GM21529 (cell line): ENCODE measurements around the gene YJU2.
"Not testable (repeated sequence)": the region's sequence is repeated elsewhere in the genome, so short reads cannot be mapped to it uniquely, and the experiment has no call there.

Experiments
- ATAC-seq: cut with Tn5 transposase; IDR thresholded peaks from one replicate; pipeline ENCODE4 v1.9.1; 2021; ENCODE audit not compliant: unreplicated experiment

Gene YJU2

GRCh38 chr19:4228765-4229178 is 18.1 kb upstream of the YJU2 start:
- no peak for ATAC-seq

DNA sequence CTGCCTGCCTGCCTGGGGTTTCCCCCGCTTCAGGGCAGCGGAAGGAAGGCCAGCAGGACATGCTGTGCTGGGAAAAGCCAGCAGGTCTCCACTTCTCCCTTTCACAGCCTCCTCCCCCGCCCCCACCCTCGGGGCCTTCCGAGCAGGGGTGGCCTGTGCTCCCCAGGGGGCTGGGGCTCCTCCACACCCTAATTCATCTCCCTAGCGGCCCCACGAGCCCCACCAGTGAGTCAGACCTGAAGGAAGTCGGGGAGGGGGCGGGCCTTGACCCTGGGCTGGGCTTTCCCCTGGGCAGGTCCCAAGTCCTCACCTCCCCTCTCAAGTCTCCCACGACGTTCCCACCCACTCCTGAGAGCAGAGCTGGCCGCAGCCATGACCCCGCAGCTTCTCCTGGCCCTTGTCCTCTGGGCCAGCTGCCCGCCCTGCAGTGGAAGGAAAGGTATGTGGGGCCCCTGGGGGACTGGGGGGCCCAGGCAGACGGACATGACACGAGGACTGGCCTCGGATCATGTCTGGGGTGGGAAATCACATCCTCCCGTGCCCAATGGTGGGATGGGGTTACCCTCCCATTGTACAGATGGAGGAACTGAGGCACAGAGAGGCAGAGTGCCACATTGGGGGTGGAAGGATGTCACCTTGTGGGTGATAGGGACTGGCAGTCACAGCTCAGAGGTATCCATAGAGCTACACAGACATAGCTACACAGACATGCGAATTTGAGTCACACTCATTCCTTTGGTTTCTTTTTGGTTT is 17.5 kb upstream of the YJU2 start, which contains the start of gene EBI3:
Gene EBI3, plus strand, starts transcription at position 345 of the 753 bp plus-strand sequence. Its CDS starts 28 bp downstream, at position 373.
- peak; percentile 63 for ATAC-seq

- not testable (repeated sequence) for ATAC-seq
Measured at GRCh38 chr19:4230237-4230636, 16.6 kb upstream of the YJU2 start.

- ATAC-seq, result not testable (repeated sequence)
Measured at GRCh38 chr19:4231521-4231920, 15.4 kb upstream of the YJU2 start.

- ATAC-seq, result not testable (repeated sequence)
Measured at GRCh38 chr19:4232139-4232538, 14.7 kb upstream of the YJU2 start.

GRCh38 chr19:4232614-4233281 is 14.1 kb upstream of the YJU2 start:
- ATAC-seq, result no peak

DNA sequence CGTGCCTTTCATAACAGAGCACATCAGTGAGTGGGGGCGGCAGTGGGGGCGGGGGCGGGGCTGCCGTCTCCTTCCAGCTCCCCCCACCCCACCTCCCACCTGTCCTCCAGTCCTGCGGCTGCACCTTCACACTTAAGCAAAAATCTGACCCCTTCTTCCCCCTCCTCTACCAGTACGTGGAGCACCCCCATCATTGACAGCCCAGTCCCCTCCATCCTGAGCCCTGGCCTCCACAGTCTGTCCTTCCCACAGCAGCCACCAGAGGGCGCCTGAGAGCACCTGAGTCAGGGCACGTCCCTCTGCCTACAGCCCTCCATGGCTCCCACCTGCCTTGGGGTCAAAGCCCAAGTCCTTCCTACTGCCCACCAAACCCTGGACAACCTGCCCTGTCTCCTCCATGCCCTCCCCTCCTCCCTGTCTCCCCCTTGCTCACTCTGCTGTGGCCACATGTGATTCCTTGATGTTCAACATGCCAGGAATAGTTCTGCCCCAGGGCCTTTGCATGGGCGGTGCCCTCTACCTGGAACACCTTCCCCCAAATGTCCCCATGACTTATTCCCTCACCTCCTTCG is 13.5 kb upstream of the YJU2 start:
- no peak for ATAC-seq

GRCh38 chr19:4234142-4234861 is 12.6 kb upstream of the YJU2 start:
- no peak for ATAC-seq

DNA sequence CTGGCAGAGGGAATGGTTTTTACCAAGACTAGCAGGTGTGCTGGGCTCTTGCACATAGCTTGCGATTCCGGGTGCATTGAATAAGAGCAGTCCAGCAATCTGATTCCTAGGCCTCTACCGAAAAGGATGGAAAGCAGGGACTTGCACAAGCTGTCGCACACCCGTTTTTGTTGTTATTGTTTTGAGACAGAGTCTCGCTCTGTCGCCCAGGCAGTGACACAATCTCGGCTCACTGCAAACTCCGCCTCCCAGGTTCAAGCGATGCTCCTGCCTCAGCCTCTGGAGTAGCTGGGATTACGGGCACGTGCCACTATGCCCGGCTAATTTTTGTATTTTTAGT is 12.0 kb upstream of the YJU2 start:
- no peak for ATAC-seq

GRCh38 chr19:4237510-4237909 is 9.4 kb upstream of the YJU2 start:
- ATAC-seq, result not testable (repeated sequence)

- ATAC-seq, result no peak
Measured at GRCh38 chr19:4238831-4239230, 8.0 kb upstream of the YJU2 start.

- no peak for ATAC-seq
Measured at GRCh38 chr19:4241824-4242430, 5.0 kb upstream of the YJU2 start.

GRCh38 chr19:4245938-4246337 is 942 bp upstream of the YJU2 start:
- not testable (repeated sequence) for ATAC-seq

- no peak for ATAC-seq
Measured at GRCh38 chr19:4256563-4256962, 9.7 kb downstream of the YJU2 start.

DNA sequence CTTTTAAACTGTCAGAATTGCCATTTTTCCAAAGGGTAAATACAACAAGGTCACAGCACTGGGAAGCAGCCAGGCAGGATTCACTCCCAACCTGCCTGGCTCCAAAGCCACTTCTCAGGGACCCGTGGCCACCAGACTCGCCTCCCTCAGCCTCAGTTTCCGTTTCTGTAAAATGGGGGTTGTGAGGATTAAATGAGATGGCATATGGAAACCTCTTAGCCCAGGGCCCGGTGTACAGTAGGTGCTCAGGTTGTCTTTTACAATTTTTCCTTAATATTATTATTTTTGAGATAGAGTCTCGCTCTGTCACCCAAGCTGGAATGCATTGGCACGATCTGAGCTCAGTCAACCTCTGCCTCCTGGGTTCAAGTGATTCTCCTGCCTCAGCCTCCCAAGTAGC is 10.1 kb downstream of the YJU2 start:
- ATAC-seq, result no peak

DNA sequence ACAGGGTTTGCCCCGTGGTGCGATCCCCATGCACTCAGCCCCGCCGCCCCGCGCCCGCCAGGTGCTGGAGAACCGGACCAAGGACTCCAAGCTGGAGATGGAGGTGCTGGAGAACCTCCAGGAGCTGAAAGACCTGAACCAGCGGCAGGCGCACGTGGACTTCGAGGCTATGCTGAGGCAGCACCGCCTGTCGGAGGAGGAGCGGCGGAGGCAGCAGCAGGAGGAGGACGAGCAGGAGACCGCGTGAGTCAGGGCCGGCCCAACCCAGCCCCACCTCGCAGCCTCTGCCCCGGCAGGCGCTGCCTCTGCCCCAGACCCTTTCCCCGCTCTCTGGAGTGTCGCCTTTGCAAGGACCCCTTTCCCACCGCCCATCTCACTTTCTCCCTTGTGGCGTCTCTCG is 11.3 kb downstream of the YJU2 start:
- ATAC-seq, result no peak

GRCh38 chr19:4260613-4261191 is 13.8 kb downstream of the YJU2 start:
- no peak for ATAC-seq

DNA sequence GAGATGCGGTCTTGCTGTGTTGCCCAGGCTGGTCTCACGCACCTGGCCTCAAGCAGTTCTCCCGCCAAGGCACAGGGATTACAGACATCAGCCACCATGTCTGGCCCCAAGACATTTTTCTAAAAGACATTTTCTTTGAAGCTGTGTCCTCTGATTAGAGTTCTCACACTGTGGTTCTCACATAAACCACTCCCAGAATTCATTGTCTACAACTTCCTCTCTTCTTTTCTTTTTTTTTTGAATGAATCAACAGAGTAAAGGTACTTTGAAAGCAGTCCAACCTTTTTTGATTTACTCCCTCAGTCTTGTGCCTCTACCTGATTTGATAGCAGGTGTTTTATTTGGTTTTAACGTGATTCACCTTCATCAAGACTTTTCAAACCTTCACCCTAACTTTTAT is 17.9 kb downstream of the YJU2 start:
- no peak for ATAC-seq

DNA sequence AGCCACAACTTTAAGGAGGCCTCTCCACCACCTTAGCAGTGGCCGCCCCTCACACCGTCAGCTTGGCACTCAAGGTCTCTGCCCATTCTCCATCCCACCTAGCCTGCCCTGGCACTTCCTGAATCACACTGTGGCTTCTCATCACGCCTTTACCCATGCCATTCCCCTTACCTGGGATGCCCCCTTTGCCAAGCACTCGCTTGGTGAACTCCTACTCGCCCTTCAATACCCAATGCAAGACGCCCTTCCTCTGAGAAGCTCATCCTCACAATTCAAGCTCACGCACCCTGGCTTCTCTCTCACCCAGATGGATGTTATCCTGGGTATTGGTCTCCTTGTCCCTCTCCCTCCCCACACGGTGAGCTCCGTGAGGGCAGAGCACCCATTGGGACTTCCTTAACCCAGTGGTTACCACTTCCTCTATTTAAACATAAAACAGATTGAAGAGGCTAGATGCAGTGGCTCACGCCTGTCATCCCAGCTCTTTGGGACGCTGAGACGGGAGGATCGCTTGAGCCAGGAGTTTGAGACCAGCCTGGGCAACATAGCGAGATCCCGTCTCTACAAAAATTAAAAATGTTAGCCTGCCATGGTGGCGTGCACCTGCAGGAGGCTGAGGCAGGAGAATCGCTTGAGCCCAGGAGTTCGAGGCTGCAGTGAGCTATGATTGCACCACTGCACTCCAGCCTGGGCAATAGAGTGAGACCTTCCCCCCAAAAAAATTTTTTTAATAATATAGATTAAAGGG is 19.5 kb downstream of the YJU2 start:
- no peak for ATAC-seq
